ENCODE measurements around the gene LILRA1.
"Not testable (repeated sequence)": the region's sequence is repeated elsewhere in the genome, so short reads cannot be mapped to it uniquely, and the experiment has no call there.

DNA sequence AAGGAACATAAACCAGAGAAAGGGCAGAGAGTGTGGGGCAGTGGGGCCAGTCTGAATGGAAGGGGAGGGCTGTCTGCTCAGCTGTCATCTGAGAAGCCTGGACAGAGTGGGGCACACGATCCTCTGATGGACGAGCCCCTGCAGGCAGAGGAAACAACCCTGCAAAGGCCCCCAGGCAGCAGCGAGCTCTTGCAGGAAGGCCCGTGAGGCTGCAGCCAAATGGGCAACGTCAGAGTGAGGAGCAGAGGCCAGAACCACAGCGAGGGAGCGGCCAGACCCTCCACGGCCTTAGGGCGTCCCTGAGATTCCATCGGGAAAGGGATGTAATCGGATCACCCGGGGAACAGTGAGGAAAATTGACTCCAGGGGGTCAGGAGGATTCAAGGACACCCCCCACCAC, 42.6 kb downstream of the LILRA1 start:
- TF ChIP-seq POLR2A (IDR thresholded peaks at IDR 0.05; ENCODE audit: low read depth, low read length) = 0 out of 2 replicates have a peak, but pooled peaks have one; percentile 23
- not testable (repeated sequence) for TF ChIP-seq TAF1, POLR2AphosphoS5 (IDR thresholded peaks at IDR 0.05; ENCODE audit: low read depth, low read length)

All from GM12891 (cell line).